Measurements from ENCODE around the gene TMEM87A.

DNA sequence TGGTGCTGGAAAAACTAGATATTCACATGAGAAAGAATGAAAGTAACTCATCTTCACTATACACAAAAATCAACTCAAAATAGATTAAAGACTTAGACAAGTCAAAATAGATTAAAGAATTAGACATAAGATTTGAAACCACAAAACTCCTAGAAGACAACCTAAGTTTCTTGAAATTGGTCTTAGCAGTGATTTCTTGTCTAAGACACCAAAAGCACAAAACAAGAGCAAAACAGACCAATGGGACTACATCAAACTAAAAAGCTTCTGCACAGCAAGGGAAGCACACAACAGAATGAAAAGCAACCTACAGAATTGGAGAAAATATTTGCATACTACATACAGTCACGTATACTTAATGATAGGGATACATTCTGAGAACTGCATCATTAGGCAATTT lies 58.6 kb downstream of the TMEM87A start:
- TF ChIP-seq, protein P1, sequence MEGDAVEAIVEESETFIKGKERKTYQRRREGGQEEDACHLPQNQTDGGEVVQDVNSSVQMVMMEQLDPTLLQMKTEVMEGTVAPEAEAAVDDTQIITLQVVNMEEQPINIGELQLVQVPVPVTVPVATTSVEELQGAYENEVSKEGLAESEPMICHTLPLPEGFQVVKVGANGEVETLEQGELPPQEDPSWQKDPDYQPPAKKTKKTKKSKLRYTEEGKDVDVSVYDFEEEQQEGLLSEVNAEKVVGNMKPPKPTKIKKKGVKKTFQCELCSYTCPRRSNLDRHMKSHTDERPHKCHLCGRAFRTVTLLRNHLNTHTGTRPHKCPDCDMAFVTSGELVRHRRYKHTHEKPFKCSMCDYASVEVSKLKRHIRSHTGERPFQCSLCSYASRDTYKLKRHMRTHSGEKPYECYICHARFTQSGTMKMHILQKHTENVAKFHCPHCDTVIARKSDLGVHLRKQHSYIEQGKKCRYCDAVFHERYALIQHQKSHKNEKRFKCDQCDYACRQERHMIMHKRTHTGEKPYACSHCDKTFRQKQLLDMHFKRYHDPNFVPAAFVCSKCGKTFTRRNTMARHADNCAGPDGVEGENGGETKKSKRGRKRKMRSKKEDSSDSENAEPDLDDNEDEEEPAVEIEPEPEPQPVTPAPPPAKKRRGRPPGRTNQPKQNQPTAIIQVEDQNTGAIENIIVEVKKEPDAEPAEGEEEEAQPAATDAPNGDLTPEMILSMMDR (conservative IDR thresholded peaks at IDR 0.05; ENCODE audit: low read depth, low read length), result no peak
- TF ChIP-seq POLR2A (IDR thresholded peaks at IDR 0.05; ENCODE audit: low read depth, low read length) (no peak), RAD21 (IDR thresholded peaks at IDR 0.05; ENCODE audit: low read length) (no peak), RFX5 (IDR thresholded peaks at IDR 0.05; ENCODE audit: low read depth, low read length) (no peak)

Data from IMR-90 (cell line).